T-helper 2 cell treated with Interferon-gamma antibody and Interleukin-4, amounts not matched to agents 5 μg/mL and 100 μg/mL, for 36 hours (primary cell): ENCODE data around the gene FIGNL1.
A peak's percentile ranks its signal among the peaks of the same experiment; 100 is the strongest.

Experiments used
- DNase-seq: peaks from one replicate; pipeline ENCODE4 v3.0.0; 2021; ENCODE audit warnings: low spot score
- H3K27ac Mint-ChIP-seq: one replicate; pipeline ENCODE4 v1.8.0; 2021; ENCODE audit warnings: mild to moderate bottlenecking, mixed read lengths
- H3K27me3 Mint-ChIP-seq: one replicate; pipeline ENCODE4 v1.8.0; 2021; ENCODE audit warnings: low read depth, mixed read lengths
- H3K36me3 Mint-ChIP-seq: one replicate; pipeline ENCODE4 v1.8.0; 2021; ENCODE audit warnings: low read depth, mixed read lengths
- H3K4me1 Mint-ChIP-seq: one replicate; pipeline ENCODE4 v1.8.0; 2021; ENCODE audit warnings: low read depth, mixed read lengths
- H3K4me3 Mint-ChIP-seq: one replicate; pipeline ENCODE4 v1.8.0; 2022; ENCODE audit warnings: mild to moderate bottlenecking, moderate library complexity, mixed read lengths
- H3K9me3 Mint-ChIP-seq: one replicate; pipeline ENCODE4 v1.8.0; 2021; ENCODE audit warnings: mixed read lengths

FIGNL1 gene

GRCh38 chr7:50477640-50478039 is 27.5 kb upstream of the FIGNL1 start:
- peaks cover 4% of the 10 kb centered on the region for H3K27me3 Mint-ChIP-seq
- H3K4me3 Mint-ChIP-seq = no peak overlapping the region
- H3K27ac Mint-ChIP-seq = no peak overlapping the region
- H3K9me3 Mint-ChIP-seq = no peaks in the 10 kb centered on the region
- no peaks in the 10 kb centered on the region for H3K36me3 Mint-ChIP-seq
- no peak for DNase-seq
- peaks cover 5% of the 10 kb centered on the region for H3K4me1 Mint-ChIP-seq

GRCh38 chr7:50476953-50477625 is 26.9 kb upstream of the FIGNL1 start:
- no peak overlapping the region for H3K27ac Mint-ChIP-seq
- no peaks in the 10 kb centered on the region for H3K9me3 Mint-ChIP-seq
- peaks cover 5% of the 10 kb centered on the region for H3K4me1 Mint-ChIP-seq

GRCh38 chr7:50475340-50475739 is 25.2 kb upstream of the FIGNL1 start:
- no peak overlapping the region for H3K4me3 Mint-ChIP-seq
- no peaks in the 10 kb centered on the region for H3K36me3 Mint-ChIP-seq
- H3K9me3 Mint-ChIP-seq = no peaks in the 10 kb centered on the region
- H3K4me1 Mint-ChIP-seq = peaks cover 5% of the 10 kb centered on the region
- H3K27ac Mint-ChIP-seq = no peak overlapping the region
- no peak for DNase-seq
- H3K27me3 Mint-ChIP-seq = peaks cover 4% of the 10 kb centered on the region

More at GRCh38 chr7:50476953-50477625, 26.9 kb upstream of the FIGNL1 start:
- no peak for DNase-seq
- Mint-ChIP-seq H3K4me3 (no peak overlapping the region), H3K36me3 (no peaks in the 10 kb centered on the region), H3K27me3 (peaks cover 4% of the 10 kb centered on the region)

GRCh38 chr7:50474382-50475160 is 24.4 kb upstream of the FIGNL1 start:
- H3K4me1 Mint-ChIP-seq = peaks cover 5% of the 10 kb centered on the region
- no peaks in the 10 kb centered on the region for H3K36me3 Mint-ChIP-seq
- H3K9me3 Mint-ChIP-seq = no peaks in the 10 kb centered on the region
- H3K4me3 Mint-ChIP-seq = no peak overlapping the region
- H3K27me3 Mint-ChIP-seq = peaks cover 4% of the 10 kb centered on the region
- no peak for DNase-seq
- H3K27ac Mint-ChIP-seq = no peak overlapping the region

GRCh38 chr7:50473531-50473930 is 23.4 kb upstream of the FIGNL1 start:
- Mint-ChIP-seq H3K27me3 (peaks cover 2% of the 10 kb centered on the region), H3K4me1 (peaks cover 5% of the 10 kb centered on the region), H3K9me3 (no peaks in the 10 kb centered on the region), H3K36me3 (no peaks in the 10 kb centered on the region), H3K4me3 (no peak overlapping the region), H3K27ac (no peak overlapping the region)
- no peak for DNase-seq

GRCh38 chr7:50472427-50472826 is 22.3 kb upstream of the FIGNL1 start:
- H3K4me1 Mint-ChIP-seq = peaks cover 8% of the 10 kb centered on the region
- H3K36me3 Mint-ChIP-seq = no peaks in the 10 kb centered on the region
- H3K9me3 Mint-ChIP-seq = no peaks in the 10 kb centered on the region
- H3K4me3 Mint-ChIP-seq = no peak overlapping the region
- no peak overlapping the region for H3K27ac Mint-ChIP-seq
- DNase-seq = no peak
- peaks cover 2% of the 10 kb centered on the region for H3K27me3 Mint-ChIP-seq

- Mint-ChIP-seq H3K27me3 (peaks cover 2% of the 10 kb centered on the region), H3K4me3 (no peak overlapping the region), H3K27ac (no peak overlapping the region), H3K36me3 (no peaks in the 10 kb centered on the region), H3K4me1 (peaks cover 10% of the 10 kb centered on the region), H3K9me3 (no peaks in the 10 kb centered on the region)
- DNase-seq = no peak
These were observed 21.8 kb upstream of the FIGNL1 start for GRCh38 chr7:50471970-50472369.

GRCh38 chr7:50470250-50471163 is 20.4 kb upstream of the FIGNL1 start:
- Mint-ChIP-seq H3K27me3 (peaks cover 2% of the 10 kb centered on the region), H3K27ac (no peak overlapping the region), H3K4me3 (no peak overlapping the region), H3K4me1 (peaks cover 10% of the 10 kb centered on the region), H3K36me3 (no peaks in the 10 kb centered on the region), H3K9me3 (no peaks in the 10 kb centered on the region)
- DNase-seq = no peak

- no peak for DNase-seq
- H3K4me3 Mint-ChIP-seq = no peak overlapping the region
- H3K9me3 Mint-ChIP-seq = no peaks in the 10 kb centered on the region
- no peaks in the 10 kb centered on the region for H3K36me3 Mint-ChIP-seq
- no peak overlapping the region for H3K27ac Mint-ChIP-seq
- H3K27me3 Mint-ChIP-seq = peaks cover 2% of the 10 kb centered on the region
- peaks cover 5% of the 10 kb centered on the region for H3K4me1 Mint-ChIP-seq
These were observed 19.0 kb upstream of the FIGNL1 start for GRCh38 chr7:50469181-50469580.

- H3K4me3 Mint-ChIP-seq = peak overlapping the region; percentile 65
- no peaks in the 10 kb centered on the region for H3K36me3 Mint-ChIP-seq
- H3K27ac Mint-ChIP-seq = peak overlapping the region; percentile 73
- peaks cover 2% of the 10 kb centered on the region for H3K27me3 Mint-ChIP-seq
- H3K4me1 Mint-ChIP-seq = peaks cover 5% of the 10 kb centered on the region
- DNase-seq = peak; percentile 77
- no peaks in the 10 kb centered on the region for H3K9me3 Mint-ChIP-seq
These were observed 17.9 kb upstream of the FIGNL1 start for GRCh38 chr7:50467817-50468610.

GRCh38 chr7:50466815-50467585 is 16.9 kb upstream of the FIGNL1 start:
- H3K36me3 Mint-ChIP-seq = no peaks in the 10 kb centered on the region
- H3K27ac Mint-ChIP-seq = no peak overlapping the region
- H3K4me3 Mint-ChIP-seq = no peak overlapping the region
- no peak for DNase-seq
- no peaks in the 10 kb centered on the region for H3K9me3 Mint-ChIP-seq
- peaks cover 2% of the 10 kb centered on the region for H3K27me3 Mint-ChIP-seq
- H3K4me1 Mint-ChIP-seq = peaks cover 5% of the 10 kb centered on the region

GRCh38 chr7:50463035-50463434 is 12.9 kb upstream of the FIGNL1 start:
- H3K27ac Mint-ChIP-seq = no peak overlapping the region
- peaks cover 4% of the 10 kb centered on the region for H3K4me1 Mint-ChIP-seq
- H3K36me3 Mint-ChIP-seq = no peaks in the 10 kb centered on the region
- H3K9me3 Mint-ChIP-seq = no peaks in the 10 kb centered on the region
- no peak for DNase-seq
- H3K27me3 Mint-ChIP-seq = peaks cover 3% of the 10 kb centered on the region
- H3K4me3 Mint-ChIP-seq = no peak overlapping the region

- H3K4me3 Mint-ChIP-seq = no peak overlapping the region
- no peak overlapping the region for H3K27ac Mint-ChIP-seq
- H3K27me3 Mint-ChIP-seq = peaks cover 5% of the 10 kb centered on the region
- H3K4me1 Mint-ChIP-seq = peaks cover 2% of the 10 kb centered on the region
- no peaks in the 10 kb centered on the region for H3K9me3 Mint-ChIP-seq
- DNase-seq = no peak
- H3K36me3 Mint-ChIP-seq = no peaks in the 10 kb centered on the region
These were observed 12.2 kb upstream of the FIGNL1 start for GRCh38 chr7:50462361-50462760.
